AG04450 (cell line): ENCODE measurements around the gene RAB27A. TPM values are rescaled to one million over a fixed set of nuclear protein-coding genes. Genes with fewer than 3 reads are reported as not detected.
"Not testable (repeated sequence)": the region's sequence is repeated elsewhere in the genome, so short reads cannot be mapped to it uniquely, and the experiment has no call there.

Source experiments
- CTCF ChIA-PET: fragments of 300-600, 350-600 bp; formaldehyde crosslinking; extraction: SDS; loops from one replicate; lab custom pipeline; 2022; ENCODE audit warnings: antibody characterized with exemption, inconsistent platforms; lab: Charles Lee
- POLR2A ChIA-PET: fragments of 350-600 bp; formaldehyde crosslinking; extraction: SDS; loops from one replicate; lab custom pipeline; 2021; ENCODE audit warnings: antibody characterized with exemption, inconsistent platforms; lab: Yijun Ruan, JAX
- DNase-seq: peaks from one replicate; pipeline ENCODE4 v3.0.0-alpha.2; 2011; ENCODE audit warnings: low read depth, low spot score
- H3K27ac ChIP-seq: one replicate; pipeline ENCODE4 v1.5.1; 2012; ENCODE audit warnings: low read depth, low read length, control low read depth
- H3K27me3 ChIP-seq: one replicate; pipeline ENCODE4 v1.6.0; 2012; ENCODE audit warnings: low read length; ENCODE audit not compliant: control insufficient read depth, insufficient read depth
- H3K4me3 ChIP-seq: 2 replicates; pipeline ENCODE4 v1.5.1; 2011; ENCODE audit warnings: mild to moderate bottlenecking, low read depth, low read length, control low read depth
- H3K9me3 ChIP-seq: 2 replicates; pipeline ENCODE4 v1.5.1; 2012; ENCODE audit warnings: low read length; ENCODE audit not compliant: control insufficient read depth, insufficient read depth
- polyA plus RNA-seq: library from polyadenylated mRNA; depleted of rRNA; stranded (reverse); fragments of >200 nt; gene quantifications from 2 replicates; pipeline ENCODE4 v1.2.3, GENCODE V29; 2011
- TF ChIP-seq, protein P1 (sequence below): IDR thresholded peaks from 2 replicates; pipeline ENCODE4 v1.5.1; 2011; ENCODE audit warnings: low read depth, low read length, control low read depth, inconsistent platforms

RAB27A gene
- polyA plus RNA-seq, 1 experiment: 34.8 TPM

GRCh38 chr15:55256281-55257011 lies 33.2 kb downstream of the RAB27A start:
- no peak for DNase-seq
- Histone ChIP-seq H3K27ac (no peak overlapping the region), H3K27me3 (no peaks in the 10 kb centered on the region), H3K9me3 (no peaks in the 10 kb centered on the region), H3K4me3 (no peak overlapping the region)
- CTCF ChIA-PET: interaction anchor here (1.9 kb wide), 1 partner anchor 34 kb away, joined by 4 read pairs; no protein-coding TSS in a partner anchor
- POLR2A ChIA-PET: no interaction called here
- TF ChIP-seq, protein P1, sequence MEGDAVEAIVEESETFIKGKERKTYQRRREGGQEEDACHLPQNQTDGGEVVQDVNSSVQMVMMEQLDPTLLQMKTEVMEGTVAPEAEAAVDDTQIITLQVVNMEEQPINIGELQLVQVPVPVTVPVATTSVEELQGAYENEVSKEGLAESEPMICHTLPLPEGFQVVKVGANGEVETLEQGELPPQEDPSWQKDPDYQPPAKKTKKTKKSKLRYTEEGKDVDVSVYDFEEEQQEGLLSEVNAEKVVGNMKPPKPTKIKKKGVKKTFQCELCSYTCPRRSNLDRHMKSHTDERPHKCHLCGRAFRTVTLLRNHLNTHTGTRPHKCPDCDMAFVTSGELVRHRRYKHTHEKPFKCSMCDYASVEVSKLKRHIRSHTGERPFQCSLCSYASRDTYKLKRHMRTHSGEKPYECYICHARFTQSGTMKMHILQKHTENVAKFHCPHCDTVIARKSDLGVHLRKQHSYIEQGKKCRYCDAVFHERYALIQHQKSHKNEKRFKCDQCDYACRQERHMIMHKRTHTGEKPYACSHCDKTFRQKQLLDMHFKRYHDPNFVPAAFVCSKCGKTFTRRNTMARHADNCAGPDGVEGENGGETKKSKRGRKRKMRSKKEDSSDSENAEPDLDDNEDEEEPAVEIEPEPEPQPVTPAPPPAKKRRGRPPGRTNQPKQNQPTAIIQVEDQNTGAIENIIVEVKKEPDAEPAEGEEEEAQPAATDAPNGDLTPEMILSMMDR: no peak

DNA sequence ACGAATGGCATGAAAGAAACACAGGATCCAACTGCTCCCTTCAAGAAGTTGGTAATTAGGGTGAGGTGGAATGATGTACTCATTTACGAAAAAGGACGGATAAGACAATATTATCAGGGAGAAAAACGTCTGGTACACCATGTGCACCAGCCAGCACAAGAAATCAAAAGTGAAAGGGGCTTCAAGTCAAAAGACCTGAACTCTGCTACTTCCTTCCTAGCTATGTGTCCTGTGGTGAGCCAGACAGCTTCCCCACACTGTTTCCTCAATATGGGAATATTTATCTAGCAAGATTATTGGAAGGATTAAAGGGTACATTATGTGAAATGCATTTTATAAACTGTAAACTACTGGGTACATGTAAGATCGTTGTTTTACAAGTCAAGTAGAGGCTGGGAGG lies 33.9 kb downstream of the RAB27A start:
- Histone ChIP-seq H3K9me3 (no peaks in the 10 kb centered on the region), H3K4me3 (no peak overlapping the region), H3K27me3 (no peaks in the 10 kb centered on the region), H3K27ac (no peak overlapping the region)
- TF ChIP-seq, protein P1: no peak
- DNase-seq: no peak
- ChIA-PET CTCF (interaction anchor here (1.9 kb wide), 1 partner anchor 35 kb away, joined by 4 read pairs; no protein-coding TSS in a partner anchor), POLR2A (no interaction called here)

- CTCF ChIA-PET: interaction anchor here (1.9 kb wide), 1 partner anchor 36 kb away, joined by 4 read pairs; no protein-coding TSS in a partner anchor
- Histone ChIP-seq H3K27me3 (no peaks in the 10 kb centered on the region), H3K27ac (no peak overlapping the region), H3K4me3 (peak overlapping the region; percentile 33), H3K9me3 (no peaks in the 10 kb centered on the region)
- POLR2A ChIA-PET: no interaction called here
- no peak for DNase-seq
- TF ChIP-seq, protein P1: no peak
Observed at GRCh38 chr15:55254916-55255679, 34.5 kb downstream of the RAB27A start.

DNA sequence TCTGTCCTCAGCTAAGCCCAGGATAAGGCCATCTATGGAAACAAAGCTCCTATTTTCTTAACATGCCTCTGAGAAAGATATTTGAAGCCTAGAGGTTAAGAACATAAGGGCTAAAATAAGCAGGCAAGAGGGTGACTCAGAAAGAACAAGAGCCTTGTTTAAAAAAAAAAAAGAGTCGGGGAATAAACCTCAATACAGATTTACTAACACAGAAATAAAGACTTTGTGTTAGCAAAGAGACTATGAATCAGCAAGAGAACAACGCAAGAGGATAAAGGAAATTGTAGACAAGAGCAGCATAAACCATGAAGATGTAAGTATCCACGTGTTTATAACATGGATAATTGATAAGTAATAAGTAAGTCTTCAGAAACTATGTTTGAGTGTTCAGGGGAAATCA lies 36.0 kb downstream of the RAB27A start:
- Histone ChIP-seq H3K27ac (peak overlapping the region; percentile 87), H3K4me3 (no peak overlapping the region), H3K9me3 (no peaks in the 10 kb centered on the region), H3K27me3 (no peaks in the 10 kb centered on the region)
- TF ChIP-seq, protein P1: no peak
- peak; percentile 53 for DNase-seq
- ChIA-PET CTCF (no interaction called here), POLR2A (interaction anchor here (0.7 to 1.0 kb wide), 4 partner anchors 17 to 1132 kb away, joined by 3 read pairs; no protein-coding TSS in a partner anchor)

DNA sequence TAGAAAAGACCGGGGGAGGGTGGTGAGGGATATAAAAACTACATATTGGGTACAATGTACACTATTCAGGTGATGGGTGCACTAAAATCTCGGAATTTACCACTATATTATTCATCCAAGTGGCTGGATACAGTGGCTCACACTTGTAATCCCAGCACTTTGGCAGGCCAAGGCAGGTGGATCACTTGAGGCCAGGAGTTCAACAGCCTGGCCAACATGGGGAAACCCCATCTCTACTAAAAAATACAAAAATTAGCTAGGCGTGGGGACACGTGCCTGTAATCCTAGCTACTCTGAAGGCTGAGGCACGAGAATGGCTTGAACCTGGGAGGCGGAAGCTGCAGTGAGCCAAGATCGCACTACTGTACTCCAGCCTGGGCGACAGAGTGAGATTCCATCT lies 37.4 kb downstream of the RAB27A start:
- H3K27me3 ChIP-seq, CTCF ChIA-PET, POLR2A ChIA-PET, H3K4me3 ChIP-seq, H3K27ac ChIP-seq, DNase-seq, H3K9me3 ChIP-seq: not testable (repeated sequence)
